Muscle of arm (tissue), 12 donors: Measurements from ENCODE around the gene GABBR2. TPM values are rescaled to one million over a fixed set of nuclear protein-coding genes. Genes with fewer than 3 reads are reported as not detected.

Experiments
- DNase-seq: peaks from one replicate; pipeline ENCODE4 v3.0.0-alpha.2; 2013
- polyA plus RNA-seq, 12 donors: library from polyadenylated mRNA; unstranded; fragments of 120-200 nt; gene quantifications; one replicate each; pipeline ENCODE4 v1.2.1, GENCODE V29; 2013; ENCODE audit not compliant: insufficient read length in 12 of 12

GABBR2 gene
- polyA plus RNA-seq, 12 donors = 0.80 to 2.8 (median 1.4) TPM; not detected in 1

DNA sequence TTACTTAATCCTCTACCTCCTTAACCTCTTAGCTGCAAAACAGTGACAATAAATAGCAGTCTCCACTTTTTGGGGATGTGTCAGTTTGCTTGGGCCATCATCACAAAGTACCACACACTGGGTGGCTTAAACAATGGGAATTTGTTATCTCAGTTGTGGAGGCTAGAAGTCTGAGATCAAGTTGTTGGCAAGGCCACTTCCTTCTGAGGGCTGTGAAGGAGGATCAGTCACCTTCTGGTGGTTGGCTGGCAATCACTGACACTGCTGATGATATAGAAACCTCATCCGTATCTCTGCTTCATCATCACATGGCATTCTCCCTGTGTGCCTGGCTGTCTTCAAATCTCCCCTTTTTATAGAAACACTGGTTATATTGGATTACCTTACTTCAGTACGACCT, 266.2 kb downstream of the GABBR2 start:
- no peak for DNase-seq

DNA sequence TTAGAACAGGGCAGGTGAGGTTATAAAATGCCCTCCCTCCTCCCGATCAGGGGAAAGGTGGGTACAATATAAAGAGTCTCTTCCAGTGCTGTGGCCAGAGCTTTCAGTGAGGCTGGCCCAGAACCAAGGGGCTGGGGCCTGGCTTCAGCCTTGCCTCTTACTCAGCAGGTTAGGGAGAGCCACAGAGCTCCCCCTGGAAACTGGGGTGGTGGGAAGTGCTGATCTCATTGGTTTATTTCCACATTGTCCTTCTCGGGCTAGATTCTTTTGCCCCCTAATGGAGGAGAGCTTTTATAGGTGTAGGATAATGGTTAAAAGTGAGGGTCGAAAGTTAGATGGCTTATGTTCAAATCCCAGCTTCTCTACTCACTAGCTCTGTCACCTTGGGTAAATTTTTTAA, 266.6 kb downstream of the GABBR2 start:
- DNase-seq = no peak

DNA sequence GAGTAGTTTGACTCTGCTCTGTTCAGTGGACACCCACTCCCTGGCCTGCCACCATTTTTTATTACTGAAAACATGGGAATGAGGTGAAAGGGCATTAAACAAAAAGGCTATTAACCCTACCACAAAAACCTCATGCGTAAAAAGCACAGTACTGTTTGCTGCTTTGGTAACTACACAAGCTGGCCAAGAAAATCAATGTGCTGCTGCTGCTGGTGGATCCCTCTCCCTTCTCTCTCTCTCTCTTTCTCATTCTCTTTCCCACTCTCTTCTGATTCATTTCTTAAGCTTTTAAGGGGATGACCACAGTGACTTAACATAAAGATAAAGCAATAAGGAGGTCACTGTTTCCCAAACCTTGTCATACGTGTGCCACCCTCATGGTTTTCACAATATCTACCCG, 270.1 kb downstream of the GABBR2 start:
- no peak for DNase-seq

DNA sequence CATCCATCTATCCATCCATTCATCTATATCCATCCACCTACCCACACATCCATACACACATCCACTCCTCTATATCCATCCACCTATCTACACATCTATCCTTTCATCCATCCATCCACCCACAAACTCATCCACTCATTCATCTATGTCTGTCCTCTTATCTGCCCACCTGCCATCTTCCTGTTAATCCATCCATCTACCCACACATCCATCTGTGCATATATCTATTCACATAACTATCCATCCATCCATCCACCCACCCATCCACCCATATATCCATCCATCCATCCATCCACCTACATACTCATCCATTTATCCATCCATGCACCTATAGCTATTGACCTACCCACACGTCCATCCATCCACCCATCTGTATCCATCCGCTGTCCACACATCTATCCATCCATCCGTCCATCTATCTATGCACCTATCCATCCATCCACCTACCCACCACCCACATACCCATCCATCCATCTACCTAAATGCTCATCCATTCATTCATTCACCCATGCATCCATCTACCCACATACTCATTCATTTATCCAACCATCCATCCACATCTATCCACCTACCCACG, 271.2 kb downstream of the GABBR2 start:
- DNase-seq = no peak

DNA sequence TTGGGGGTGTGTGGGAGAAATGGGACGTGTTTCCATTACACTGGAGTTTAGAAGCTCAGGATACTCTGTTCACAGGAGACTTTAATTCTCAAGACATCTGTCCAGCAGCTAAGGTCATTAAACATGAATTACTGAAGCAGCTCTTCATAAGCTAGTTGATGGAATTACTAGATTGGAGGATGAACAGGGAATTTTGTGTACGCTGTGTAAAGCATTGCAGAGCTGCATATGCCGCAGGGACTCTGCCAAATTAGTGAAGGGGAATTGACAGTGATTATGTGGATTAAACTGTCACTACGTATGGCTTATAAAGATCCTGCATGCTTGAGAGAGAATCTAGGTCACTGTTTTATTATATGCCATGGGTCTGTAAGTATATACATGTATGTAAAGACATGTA, 275.8 kb downstream of the GABBR2 start:
- DNase-seq = no peak

DNA sequence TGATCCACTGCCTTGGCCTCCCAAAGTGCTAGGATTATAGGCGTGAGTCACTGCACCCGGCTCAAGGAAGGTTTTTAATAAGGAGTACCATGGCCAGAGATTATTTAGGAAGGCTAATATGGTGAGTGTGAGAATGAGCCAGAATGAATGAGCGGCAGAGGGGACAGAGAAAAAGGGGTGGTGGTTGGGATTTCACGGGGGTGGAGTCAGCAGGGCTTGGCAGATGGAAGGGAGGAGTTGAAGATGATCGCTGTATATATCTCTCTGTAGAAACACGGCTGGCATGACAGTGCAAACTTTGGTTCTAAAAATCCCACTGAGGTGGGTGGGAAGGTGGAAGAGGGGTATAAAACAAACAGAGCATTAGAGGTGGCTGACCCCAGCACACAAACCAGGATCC, 276.6 kb downstream of the GABBR2 start:
- DNase-seq = no peak

DNA sequence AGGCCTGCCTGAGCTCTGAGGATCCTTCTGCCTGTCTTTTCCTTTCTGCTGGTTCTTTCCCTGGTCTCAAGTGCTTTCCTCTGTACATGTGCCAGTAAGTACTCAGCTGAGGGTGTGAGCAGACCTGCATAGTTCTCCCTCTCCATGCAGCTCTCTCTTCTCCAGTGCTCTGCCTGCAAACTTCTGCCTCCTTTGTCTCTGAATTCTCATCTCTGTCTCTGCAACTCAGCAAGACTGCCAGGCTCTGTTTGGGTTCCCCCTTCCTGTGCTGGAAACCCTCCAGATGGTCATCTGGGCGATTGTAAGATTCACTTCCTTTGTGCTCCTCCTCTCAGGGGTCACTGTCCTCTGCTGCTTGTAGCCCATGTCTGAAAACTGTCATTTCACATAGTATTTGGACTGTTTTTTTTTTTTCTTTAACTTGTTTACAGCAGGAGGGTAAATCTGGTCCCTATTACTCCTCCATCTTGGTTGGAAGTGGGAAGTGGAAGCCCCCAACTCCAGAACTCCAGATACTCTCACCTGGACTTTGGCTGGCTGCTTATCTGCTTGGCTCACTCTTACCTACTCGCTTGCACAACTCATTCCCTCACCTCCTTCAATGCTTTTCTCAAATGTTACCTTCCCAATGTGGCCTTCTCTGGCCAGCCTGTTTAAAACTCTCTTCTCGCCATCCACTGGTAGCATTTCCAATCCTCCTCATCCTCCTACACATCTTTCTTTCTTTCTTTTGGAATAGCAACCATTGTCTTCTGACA, 278.0 kb downstream of the GABBR2 start:
- peak; percentile 15 for DNase-seq

DNA sequence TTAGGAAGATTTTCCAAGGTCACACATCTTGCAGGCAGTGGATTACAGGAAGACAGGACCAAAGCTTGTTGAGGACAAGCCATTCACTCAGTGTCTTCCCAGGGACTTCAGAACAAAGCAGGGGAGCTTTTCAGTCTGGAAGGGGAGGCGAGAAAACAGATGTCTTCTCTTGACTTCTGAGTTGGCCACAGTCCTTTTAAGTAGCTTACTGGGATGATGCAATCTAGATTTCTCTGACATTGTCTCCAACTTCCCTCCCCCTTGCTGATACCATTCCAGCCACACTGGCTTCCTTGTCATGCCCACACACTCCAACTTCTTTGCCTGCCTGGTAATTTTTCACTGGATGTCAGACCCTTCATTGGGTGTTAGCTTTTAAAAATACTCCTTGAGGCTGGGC, 279.1 kb downstream of the GABBR2 start:
- no peak for DNase-seq

DNA sequence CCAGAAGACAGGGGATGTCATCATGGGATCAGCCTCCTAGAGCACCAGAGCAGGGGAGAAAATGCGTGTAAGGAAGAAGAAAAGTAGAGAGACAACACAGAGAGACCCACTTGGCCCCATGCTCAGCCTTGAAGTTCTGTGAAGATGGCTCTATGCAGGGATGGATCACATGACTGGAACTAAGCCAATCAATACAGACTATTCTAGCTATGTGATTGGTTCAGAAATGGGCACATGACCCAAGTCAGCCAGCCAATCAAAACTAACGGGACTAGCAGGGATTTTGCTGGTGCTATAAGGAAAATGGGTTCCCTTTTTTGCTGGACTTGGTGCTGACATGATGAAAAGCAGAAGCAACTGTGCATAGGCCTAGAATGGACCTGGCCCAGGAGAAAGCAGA, 280.3 kb downstream of the GABBR2 start:
- DNase-seq = no peak

DNA sequence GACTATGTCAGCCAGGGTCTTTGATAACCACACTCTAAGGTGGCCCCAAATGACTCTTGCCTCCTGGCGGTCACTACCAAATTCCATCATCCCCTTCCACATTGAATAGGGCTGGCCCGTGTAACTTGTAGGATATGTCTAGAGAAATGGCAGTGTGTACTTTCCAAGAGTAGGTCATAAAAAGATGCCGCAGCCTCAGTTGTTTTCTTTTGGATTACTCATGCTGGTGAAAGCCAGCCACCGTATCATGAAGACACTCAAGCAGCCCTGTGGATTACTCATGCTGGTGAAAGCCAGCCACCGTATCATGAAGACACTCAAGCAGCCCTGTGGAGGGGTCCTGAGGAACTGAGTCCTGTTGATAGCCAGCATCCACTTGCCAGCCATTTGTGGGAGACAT, 281.2 kb downstream of the GABBR2 start:
- no peak for DNase-seq

DNA sequence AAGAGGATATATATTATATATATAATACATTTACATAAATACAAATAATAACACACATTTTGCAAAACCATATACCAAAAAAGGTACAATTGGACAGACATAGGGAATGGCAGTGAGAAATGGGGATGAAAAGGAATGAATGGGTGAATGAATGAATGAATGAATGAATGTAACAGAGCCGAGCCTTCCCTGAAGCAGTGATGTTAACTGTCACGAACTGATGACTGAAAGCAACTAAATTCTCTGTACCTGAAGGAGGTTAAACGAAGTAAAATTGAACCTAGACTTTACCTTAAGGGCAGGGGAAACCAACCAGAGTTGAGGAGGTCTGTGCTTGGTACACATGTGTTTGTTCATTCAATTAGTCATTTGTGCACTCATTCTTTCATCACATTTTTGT, 283.7 kb downstream of the GABBR2 start:
- DNase-seq = no peak

DNA sequence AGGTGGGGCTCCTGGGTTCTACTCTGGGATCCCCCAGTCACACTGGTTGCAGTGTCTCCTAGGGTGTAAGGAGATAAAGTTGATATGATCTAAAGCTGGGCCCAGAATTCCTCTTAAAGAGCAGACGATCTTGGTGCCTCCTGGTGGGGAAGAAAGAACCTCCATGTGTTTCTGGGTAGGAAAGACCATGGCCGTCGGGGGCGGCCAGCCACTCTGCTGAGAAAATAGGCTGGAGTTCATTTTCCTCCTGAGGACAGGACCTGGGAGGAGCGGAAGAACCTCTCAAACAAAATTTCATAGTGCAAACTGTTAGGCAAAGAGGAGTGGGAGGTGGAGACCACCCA, 289.5 kb downstream of the GABBR2 start:
- no peak for DNase-seq

DNA sequence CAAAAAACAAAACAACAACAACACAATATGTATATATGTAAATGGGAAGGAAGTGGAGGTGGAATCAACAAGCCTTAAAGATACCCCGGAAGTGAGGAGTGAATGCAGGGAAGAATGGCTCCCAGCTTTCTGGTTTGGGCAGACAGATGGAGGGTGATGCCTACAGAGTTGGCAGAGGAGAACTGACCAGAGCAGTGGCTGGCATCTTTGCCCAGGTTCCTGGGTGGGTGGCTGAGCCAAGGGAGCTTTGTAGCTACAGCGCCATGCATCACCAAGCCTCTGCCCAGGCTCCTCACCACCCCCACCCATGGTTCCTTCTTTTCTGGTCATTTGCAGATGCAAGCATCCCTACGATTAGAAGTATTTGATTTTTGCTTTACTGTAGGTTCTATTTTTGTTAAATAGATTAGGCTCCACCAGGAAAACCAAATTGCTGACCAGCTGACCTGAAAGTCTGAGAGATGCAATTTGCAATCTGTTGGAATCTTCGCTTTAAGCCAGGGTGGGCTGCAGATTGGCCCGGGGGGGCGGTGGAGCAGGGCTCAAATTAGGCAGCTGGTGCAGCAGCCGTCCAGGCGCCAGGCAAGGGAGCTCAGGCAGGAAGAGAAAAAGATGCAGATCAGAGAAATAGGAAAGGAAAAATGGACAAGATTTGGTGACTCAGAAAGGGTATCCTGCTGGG, 290.0 kb downstream of the GABBR2 start:
- DNase-seq = no peak

DNA sequence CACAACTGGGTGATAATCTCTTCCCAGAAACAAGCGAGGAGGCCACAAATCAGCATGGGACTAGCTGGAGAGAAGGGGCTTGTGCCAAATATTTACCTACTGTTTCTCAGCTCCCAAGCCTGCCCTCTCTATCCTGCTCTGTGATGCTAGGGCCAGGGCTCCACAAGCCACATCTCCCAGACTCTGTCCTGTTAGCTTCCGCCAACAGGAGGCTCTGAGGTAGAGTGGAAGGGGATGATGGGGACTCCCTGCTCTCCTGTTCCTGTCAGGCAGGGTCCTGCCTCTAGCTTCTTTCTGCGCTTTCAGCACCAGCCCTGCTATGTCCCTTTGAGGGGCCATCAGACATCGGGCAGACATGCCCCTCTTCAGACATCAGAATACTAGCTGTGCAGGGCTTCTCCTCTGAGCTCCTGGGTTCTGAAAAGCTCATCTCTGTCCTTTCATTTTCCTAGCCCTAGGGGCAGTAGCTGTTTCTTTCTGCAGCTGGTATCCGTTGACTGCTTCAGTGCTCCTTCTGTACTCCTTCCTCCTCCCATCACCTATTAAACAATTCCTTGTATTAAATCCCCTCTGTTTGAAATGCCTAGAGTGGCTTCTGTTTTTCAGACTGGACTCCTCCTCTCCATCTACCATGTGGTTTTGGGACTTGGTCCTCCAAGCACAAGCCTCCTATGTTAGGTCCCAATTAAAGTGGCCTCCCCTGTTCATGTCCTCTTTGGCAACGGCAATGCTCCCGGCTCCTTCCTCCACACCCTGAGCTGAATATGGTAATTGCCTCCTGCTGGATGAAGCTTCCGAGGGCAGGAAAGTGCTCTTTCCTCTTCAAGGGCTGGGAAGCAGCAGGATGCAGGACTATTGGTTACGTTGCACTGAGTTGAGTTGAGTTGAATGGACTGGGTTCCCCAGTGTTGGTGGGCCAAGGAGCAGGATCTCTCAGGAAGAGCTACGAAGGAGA, 292.2 kb downstream of the GABBR2 start:
- DNase-seq = no peak

DNA sequence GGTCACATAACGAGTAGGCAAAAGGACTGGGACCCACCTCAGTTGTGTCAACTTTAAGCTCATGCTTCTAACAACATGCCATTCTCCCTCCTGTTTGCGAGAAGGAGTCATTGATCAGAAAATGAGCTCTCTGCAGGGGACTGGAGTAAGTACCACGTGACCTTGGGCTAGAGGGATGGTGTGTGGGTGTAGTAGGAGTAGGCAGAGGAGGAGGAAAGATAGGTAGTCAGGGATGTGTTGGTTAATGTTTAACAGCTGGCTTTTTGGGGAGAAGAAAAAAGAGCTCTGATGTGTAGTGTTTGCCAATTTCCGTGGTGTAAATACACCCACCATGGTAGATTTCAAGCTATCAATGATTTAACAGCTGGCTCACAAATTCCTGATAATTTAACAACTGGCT, 293.0 kb downstream of the GABBR2 start:
- no peak for DNase-seq

DNA sequence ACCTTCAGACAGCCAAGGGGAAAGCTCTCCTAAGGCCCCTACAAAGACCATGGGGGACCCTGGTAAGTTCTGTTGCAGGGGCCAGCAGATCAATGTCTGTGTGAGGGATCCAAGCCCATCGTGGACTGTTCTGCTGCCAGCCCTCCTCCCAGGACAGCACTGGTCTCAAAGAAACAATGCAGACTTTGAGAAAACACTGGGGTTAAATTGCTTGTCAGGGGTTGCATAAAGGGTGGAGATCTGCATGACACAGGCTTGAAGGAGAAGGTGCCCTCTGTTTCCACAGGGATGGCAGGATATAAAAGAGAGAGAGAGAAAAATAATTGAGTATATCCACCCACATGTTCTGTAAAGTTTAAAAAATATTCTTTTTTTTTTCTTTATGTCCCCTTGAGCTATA, 295.7 kb downstream of the GABBR2 start:
- DNase-seq = no peak

DNA sequence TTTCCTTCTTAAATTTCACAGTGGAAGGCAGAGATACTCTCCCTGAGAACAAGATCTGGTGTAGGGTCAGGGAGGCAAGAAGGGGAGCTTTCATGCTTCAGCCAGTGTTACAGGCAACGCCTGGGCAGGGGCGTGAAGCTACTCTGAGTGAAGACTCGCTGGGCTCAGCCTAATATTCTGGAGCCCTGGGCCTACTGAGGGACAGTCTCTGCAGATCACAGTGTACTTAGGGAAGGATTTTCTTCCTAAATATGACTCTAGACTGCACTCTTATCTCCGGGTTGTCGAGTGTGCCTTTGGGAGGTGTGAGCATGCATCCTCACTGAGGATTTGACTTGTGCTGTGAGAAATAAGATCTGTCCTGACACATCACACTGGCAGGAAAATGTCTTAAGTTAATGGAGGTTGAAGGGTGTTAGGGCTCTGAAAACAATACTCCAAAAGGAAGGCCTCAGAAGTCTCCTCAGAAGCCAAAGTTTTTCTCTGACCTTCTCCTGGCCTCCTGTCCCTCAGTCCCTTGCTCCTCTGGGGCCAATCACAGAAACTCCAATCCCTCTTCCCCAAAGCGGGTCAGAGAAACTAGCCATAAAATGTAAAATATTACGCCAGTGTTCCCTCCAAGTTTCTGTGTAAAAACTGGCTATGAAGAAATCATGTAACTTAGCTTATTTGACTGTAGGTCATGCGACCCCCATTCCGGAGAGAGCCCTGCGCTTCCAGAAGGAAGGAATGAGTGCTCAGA, 296.5 kb downstream of the GABBR2 start:
- no peak for DNase-seq

DNA sequence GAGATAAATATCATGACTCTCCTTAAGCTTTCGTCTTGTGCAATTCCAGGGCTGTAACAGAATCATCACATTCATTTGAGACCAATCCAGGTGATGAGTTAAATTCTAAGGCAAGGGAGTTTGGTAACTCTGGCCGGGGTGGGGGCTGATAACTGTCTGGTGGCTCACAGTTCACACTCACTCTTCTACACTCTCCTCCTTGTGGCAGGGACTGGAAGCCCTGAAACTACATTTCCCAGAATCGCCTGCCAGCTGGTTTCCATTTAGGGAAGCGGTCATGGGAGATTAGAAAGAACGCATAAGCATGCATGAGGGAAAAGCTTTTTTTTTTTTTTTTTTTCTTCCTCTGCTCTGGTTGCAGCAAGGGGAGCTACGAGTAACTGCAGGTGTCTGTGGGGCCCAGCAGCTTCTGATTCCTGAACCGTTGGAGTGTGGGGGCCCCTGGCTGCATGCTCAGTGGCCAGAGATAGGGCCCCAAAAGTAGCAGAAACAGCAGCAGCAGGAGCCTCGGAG, 298.5 kb downstream of the GABBR2 start:
- peak; percentile 50 for DNase-seq

DNA sequence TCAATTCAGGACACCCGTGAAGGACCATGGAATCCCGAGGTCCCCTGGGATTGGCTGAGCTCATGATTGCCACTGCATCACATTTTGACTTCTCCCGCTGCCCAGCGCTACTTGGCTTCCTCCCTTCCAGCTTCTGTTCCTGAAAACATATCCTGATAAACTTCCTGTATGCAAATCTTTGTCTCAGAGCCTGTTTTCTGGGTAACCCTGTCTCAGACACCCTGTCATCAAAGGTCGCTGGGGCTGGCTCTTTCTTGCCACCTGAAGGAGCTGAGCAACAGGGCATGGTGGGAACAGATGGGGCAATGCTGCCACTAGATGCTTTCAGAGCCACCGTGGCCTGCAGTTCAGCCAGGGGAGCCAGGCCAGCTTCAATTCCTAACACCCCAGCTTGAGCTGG, 299.0 kb downstream of the GABBR2 start:
- no peak for DNase-seq

DNA sequence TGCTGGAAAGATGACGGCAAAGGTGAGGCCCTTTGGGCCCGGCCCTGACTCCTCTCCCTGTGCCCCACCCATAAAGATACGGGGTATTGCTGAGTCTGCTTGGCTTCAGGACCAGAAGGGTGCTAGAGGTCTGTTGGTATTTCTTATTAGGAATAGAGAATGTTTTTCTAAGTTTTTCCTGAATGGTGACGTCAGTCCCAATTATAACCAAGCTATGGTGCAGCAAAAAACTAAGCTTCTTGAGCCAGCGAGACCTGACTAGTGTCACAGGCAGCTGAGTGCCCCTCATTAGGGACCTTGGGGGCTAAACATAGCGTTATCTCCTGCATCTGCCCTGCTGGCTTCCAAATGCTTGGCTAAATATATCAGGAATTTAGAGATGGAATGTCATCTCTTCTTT, 302.3 kb downstream of the GABBR2 start:
- DNase-seq = no peak

DNA sequence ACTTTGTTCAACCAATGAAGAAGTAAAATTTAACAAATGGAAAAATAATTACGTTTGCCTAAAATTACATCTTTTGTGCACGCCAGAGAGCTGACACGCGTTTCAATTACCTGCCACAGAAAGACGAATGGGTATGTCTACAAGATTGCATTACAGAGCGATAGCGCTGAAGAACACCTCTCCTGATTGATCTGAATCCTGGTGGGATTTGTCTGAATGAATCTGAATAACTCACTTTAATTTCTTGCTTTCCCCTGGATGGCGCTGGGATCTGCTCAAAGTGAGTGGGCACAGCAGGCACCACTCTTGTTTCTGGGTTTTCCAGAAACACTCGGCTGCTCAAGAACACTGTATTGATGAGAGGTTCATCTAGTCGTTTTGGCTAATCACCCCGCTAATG, 304.5 kb downstream of the GABBR2 start:
- DNase-seq = no peak
